HG02981 (cell line): ENCODE data around the gene ACADL.

Experiments used
- ATAC-seq: cut with Tn5 transposase; IDR thresholded peaks from one replicate; pipeline ENCODE4 v1.9.1; 2021; ENCODE audit warnings: mild to moderate bottlenecking, moderate library complexity; ENCODE audit not compliant: unreplicated experiment

ACADL gene

DNA sequence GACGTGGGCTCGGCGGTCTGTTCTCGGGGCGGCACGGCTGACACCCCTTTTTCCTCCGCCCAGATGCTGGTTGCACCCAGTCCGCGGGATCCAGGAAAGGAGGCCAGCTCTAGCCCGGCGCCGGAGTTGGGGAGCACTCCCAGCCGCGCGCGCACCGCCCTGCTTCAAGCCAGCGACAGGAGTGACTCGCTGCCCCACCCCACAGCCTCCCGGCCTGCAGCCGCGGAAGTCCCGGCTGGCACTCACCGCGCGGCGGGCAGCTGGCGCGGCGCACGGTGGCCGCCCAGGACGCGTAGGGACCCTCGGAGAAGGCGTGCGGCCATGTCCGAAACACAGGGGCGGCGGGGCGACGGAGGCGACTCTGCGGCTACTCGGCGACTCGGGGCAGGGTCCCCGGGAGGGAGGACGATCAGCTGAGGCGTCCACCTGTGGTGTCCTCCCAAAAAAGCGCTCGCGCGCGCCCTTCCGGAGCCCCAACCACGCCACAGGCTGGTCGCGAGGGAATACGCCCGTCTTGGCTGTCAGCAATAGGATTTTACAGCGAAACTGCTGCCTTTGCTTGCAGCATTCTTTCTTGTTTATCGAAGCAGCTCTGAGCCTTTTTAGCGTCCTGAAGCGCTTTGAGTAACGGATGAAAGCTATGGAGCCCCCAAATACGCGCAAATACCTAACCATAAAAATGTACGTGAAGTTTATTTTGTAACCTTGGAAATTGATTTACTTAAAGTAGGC lies at the start of gene ACADL:
ACADL (minus strand) TSS at position 507 of the 732 bp plus-strand sequence; CDS start at position 323, 184 bp downstream.
- ATAC-seq = peak; percentile 51

DNA sequence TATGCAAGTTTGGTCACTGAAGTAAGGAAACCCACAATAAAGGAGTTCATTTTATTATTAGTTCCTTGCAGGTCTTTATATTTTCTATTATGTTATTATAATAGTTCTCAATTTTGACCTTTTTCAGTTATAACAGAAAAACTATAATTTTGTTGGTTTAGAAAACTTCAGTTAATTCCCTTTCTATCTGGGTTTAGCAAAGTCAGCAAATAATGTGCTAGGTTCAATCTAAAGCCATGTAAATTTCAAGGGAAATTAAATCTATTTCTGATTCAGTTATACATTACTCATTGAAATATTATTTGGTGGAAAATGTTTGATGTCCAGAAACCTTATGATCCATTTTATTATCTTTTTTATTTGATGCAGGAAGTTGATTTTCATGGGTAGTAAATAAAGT lies 46.1 kb upstream of the ACADL start:
- ATAC-seq = no peak

DNA sequence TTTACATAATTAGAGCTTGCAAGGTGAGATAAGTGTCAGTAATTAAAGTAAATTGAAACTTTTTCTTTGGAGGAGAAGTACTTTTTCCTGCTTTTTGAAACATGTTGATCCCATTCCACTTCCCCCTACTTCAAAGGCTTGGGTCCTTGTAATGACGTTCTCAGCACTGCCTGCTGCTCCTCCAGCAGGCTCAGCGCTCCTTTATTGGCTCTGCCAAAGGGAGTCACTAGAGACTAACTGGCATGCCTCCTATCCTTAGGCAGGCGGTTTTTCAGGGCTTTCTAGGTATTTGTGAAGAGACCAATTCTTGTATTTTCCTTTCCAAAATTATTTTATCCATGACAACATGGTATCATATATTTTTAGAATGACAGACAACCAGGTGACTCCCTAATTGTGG lies 43.9 kb upstream of the ACADL start:
- ATAC-seq = no peak

DNA sequence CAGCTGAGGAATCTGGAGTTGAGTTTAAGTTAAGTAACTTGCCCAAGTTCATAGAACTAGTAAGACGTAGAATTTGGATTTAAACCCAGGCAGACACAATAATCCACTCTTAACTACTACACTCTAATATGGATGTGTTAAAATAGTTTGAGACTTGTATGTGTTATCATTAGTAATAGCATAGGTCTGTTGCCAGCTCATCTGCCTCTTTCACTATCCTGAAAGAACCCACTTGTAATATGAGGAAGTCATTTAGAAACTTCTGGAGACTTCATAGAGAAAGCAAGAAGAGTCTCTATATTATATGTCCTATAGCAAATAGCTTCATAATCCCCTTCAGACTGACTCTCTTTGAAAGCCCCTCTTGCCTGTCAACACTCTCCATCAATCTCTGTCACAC lies 43.0 kb upstream of the ACADL start:
- peak; percentile 35 for ATAC-seq

DNA sequence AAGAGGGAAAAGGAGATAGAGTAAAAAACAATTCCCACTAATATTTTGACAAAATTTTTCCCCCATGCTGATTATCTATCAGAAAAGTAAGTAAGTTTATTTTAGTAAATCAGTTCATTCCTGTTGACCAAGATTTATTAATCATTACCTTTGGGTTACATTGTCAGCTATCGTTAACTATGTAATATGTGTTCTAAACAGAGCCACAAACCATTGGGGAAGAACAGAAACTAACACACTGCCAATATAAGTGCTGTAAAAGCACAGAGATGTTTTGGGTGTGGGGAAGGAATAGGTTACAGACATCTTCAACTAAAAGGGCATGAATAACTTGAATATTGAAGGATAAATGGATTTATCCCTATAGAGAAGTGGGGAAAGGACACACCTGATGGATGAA lies 42.5 kb upstream of the ACADL start:
- peak; percentile 69 for ATAC-seq

DNA sequence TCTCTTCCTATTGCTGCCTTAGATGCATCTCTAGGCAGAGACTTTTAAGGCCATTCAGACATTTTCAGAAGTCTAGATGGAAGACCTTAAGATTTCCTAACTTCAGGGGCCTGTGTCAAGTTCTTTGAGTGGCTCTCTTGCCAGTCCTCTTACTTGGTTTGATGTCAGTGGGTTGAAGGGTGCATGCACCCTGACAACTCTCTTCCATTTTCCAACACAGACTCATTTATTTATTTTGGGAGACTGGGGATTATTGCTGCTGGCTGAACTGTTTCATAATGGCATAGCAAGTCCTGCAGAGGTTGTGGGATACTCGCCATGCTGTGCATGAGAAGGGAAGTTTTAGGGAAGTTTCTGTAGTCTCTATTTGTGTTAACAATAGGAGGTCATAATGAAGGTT lies 39.0 kb upstream of the ACADL start:
- no peak for ATAC-seq

DNA sequence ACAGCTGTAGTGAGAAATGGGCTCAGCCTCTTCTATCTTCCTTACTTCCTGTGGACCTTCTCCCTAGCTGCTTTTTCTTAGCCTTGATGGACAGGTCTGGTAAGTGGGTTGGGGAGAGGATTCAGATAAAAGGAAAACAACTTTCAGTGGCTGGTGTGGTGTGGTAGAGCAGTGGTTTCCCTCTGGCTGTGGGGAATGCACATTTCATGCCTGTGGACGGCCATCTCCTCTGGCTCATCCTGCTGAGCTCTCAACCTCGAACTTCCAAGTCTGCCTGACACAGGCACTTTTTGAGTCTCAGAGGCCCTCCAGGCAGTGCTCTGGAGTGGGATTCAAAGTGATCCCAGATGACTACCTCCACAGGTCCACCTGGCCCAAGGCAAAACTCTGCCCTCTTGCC lies 38.6 kb upstream of the ACADL start:
- ATAC-seq = no peak

DNA sequence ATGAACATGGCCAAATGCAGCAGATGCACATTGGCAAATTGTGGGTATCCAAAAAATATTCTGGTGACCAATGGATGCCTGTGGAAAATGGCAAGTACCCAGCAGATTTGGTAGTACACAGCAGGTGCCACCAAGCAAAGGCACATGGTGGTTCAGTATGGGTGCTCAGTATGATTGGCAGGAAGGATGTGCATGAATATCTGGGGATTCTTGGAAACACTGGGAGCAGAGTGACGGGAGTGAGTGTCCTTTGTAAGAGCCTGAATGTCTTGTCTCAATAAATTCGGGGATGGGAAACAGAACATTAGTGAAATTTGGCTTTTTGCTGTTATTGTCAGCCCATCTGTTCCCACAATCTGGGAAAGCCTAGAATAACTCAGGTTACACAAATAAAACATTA lies 36.8 kb upstream of the ACADL start:
- ATAC-seq = no peak

DNA sequence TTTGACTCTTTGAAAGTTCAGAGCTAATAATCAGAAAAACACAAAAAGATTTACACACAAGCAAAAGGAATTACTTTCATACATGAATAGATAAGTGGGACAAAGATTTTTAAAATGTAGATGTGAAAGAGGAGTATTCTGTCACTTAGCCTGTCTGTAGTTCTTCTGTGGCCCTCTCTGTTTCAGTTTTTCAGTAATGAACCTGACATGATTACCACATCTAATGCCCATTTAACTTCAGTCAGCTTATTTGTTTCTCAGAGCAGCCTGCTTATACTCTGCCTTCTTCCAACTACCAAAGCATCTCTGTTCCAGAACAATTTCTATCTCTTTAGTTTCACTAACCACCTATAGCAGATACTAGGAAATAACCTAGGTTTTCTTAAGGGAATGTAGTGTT lies 34.4 kb upstream of the ACADL start:
- no peak for ATAC-seq

DNA sequence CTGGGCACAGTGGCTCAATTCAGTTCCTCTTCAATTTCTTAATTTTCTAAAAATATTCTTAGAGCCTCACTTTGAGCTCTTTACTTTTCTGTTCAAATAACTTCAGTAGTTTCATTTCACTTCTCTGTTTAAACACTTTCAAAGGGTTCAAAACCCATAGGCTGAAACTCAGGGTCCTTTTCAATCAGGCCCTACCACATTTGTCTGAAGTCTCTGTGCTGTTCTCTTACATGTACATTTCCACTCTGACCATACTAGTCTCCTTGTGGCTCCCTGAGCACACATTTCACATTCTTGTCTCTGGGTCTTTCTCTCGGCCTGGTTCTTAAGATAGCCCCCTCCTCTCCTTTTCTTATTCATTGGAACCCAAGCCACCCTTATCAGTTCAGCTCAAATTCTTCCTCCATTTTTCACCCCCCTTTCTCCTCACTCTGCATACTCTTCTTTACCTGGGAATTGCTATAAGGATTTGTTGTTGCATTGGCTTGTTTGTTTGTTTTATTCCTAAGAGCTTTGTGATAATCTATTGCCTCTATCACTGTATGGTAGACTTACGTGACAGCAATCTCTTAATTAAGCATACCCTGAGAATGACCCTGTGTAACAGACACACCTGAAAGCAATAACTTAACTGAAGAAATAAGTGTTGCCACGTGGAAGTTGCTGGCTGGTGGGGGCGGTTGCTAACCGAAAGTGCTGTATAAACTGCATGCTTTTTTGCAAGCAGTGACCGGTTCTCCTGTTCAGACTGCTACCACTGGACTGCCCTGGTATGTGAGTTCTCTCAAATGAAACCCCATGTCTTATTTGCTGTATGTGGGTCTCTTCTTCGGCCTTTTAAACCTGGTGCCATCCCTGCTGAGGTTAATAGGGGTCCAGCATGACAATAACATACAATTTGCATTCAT lies 27.7 kb upstream of the ACADL start:
- ATAC-seq = no peak

DNA sequence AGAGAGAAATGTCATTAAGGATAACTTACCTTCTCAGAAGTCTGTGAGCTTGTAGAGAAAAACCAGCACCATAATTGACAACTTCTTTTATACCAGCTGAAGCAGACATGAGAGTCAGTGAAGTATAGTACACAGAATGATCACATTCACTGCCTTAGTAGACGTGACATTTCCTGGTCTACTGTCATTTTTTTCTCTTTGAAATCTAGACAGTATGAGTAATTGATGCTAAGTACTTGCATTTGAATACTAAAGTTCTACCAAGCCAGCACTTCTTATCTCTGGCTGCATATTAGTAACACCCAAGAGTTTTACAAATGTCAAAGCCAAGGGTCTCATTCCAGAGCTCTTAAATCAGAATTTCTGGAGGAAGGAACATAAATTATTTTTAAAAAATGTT lies 25.4 kb upstream of the ACADL start:
- ATAC-seq = no peak

DNA sequence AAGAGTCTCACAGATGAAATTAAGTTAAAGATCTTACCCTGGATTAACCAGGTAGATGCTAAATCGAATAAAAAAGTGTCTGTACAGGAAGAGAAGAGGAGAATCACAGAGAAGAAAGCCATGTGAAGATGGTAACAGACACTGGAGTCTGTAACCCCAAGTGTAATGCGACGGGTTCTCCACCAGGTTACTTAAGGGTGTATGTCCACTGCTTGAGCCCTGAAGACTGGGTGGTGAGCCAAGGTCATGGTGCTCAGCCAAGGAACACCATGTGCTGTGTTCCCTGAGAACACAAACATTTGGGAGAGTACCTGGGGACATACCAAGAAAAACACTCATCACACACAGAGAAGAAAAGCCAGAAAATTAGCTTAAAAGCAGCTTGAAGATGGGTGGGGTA lies 8.2 kb upstream of the ACADL start:
- no peak for ATAC-seq

DNA sequence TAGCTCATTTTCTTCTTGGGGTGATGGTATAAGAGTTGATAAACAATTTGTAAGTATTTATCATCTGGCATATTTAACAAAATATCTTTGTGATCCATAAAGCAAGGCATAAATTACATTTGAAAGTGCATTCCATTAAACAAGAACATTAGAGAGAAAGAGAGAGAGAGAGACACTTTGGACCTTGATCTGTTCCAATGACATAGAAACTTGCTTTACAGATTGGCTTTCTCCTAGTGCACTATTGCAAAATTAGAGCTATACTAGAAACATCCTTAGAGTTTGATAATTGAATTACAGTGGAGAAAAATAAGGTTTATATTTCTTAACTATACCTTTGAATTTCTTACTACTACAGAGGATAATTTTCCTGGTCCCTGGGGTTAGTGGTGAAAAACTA lies 5.7 kb upstream of the ACADL start:
- no peak for ATAC-seq

DNA sequence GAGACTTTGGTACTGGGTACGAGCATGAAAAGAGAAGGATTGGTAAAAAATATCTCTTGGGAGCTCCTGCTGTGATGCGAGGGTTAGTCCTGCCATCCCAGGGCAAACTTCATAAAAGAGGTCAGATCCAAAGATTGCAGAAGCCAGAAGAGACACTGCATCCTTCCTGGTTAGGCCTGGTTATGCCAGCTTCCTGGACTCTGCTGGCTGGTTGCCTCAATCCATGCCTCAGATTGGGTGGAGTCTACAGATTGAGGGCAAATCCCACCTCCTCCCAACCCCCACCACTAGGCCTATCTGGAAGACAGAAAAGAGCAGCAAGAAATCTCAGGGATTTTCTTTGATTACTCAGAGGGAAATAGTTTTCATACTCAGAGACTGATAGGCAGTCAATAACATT lies 5.3 kb upstream of the ACADL start:
- no peak for ATAC-seq

DNA sequence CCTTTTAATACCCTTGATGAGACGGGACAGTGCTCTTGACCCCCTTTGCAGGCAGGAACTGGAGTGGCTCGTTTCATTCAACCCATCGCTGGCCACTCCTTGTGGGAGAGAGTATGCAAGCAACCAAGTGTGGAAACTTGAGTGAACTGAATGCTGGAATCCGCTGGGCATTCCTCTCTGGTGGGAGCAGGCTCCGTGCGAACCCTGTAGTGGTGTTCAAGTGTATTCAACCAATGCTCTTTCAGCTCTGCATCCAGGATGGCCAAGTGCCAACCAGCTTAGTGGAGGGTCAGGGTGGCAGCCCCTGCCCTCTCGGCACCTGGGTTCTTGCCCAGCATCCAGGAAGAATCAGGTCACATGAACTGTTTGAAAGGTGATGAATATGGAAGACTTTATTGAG lies 3.3 kb upstream of the ACADL start:
- no peak for ATAC-seq

DNA sequence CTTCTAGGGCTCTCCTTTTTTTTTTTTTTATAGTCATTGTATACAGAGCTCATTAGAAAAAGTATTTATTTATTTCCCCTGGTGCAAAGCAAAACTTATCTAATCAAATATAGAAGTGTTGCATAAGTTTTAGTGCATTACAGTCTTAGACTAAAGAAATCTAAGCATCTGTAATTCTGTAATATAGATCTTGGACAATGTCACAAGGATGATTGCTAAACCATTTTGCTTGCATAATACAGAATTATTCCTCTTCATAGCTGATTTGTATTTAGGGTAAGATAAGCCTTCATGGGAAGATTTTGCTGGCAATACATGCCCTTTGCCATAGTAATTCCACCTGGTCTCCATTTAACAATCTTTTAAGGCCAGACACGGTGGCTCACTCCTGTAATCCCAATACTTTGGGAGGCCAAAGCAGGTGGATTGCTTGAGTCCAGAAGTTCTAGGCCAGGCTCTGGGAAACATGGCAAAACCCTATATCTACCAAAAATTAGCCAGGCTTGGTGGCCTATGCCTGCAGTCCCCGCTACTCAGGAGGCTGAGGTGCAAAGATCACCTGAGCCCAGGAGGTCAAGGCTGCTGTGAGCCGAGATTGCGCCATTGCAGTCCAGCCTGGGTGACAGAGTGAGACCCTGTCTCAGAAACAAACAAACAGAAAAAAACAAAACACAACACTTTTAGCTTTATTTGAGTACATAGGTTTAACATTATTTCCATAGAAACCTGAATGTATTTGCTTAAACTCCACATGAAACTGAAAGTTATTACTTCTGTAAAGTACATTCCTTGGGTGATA lies 2.2 kb upstream of the ACADL start:
- ATAC-seq = no peak

DNA sequence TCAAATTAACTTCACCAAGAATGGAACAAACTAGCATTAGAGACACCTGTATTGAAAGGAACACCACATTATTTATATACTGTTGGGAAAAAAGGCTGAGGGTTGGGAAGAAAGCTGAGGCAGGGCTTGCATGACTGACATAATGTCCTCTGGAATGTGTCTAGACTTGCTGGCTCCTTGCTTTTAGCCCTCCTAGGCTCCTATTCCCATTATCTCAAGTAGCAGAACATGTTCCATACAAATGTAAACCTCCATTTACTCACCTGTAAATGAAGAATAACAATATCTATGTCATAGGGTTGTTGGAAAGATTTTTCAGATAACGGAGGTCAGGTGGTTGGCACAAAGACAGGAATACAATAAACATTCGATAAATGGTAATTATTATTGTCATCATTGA lies 976 bp upstream of the ACADL start:
- ATAC-seq = no peak

DNA sequence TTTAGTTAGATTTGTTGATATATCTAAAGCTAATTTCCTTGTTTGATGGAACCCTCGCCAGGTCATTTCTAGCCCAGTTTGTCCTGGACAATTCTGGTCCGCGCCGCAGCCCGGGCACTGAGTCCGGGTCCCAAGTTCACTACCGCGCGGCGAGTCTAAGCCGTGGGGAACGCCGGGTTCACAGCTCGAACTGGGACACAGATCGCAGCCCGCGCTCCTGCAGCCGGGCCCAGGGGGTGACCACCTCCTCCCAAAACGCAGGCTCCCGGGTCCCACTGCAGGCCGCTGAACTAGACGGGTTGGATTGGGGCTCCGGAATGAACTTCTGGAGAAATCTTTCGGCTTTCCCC lies 681 bp downstream of the ACADL start:
- peak; percentile 7 for ATAC-seq

DNA sequence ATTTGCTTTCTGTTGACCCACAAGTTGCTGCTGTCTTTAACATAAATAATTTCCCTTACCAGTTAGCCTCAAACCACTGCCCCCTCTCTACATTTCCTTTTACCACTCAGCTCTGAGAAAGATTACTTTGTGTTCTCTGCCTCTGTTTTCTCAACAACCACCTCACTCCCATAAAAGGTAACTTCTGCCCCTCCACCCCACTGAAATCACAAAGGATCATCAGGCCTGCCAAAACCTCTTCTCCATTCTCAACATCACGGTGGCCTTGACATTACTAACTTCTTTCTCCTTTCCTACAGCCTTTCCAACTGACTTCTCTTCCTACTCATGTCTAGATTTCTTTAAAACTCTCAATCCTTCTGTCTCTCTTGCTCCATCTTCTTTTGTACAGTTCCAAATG lies 10.1 kb downstream of the ACADL start:
- no peak for ATAC-seq

DNA sequence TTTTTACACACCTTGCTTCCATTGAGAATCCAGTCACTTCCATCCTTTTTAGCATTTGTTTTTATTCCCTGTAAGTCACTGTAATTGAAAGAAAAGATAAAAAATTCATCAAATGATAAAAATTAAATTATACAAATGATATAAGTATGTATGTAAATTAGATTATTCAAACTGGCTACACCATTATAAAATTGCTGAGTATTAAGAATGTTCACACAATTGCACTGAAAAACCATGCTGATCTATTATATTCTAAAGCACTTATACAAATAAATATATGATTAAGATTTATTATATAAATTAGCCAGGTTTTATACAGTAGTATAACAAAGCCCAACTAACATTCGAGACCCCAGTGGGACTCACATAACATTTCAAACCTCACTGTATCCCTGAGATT lies 15.1 kb downstream of the ACADL start:
- no peak for ATAC-seq

DNA sequence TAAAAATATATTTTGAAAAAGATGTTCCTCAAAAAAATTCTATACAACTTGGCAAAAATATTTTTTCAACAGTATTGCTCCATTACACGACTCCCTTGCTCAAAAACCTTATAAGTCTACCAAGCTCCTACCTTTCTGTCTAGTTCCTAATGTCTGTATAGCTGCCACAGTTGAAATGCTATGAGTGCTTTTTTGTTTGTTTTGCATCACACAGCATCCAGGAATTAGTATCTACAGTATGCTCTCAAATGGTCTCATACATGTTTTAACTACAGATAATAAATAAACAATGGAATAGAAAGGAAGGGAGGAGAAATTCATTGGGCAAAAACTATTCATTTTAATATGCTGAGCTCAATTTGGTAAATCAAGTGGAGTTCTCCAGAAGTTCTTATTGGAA lies 17.3 kb downstream of the ACADL start:
- ATAC-seq = no peak

DNA sequence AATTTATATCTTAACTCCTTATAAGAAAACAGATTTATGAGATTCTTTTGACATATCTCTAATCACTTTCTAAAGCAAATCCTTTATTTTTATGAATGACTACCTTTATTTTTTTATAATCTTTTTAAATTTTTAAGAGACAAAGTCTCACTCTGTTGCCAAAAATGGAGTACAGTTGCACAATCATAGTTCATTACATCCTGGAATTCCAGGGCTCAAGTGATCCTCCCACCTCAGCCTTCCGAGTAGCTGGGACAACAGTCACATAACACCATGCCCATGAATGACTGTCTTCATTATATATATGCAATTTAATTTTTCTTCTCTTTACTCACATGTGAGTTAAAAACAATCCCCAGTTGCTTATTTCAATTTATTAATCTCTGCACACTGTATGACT lies 21.7 kb downstream of the ACADL start:
- ATAC-seq = no peak
